ENCODE measurements around the gene SHISA3.

Gene SHISA3

GRCh38 chr4:42385516-42385915 is 11.8 kb upstream of the SHISA3 start:
- CTCF ChIA-PET = no interaction called here
- POLR2A ChIA-PET (ENCODE audit: low non-redundant PET) = no interaction called here
- TF ChIP-seq CTCF (conservative IDR thresholded peaks at IDR 0.05; ENCODE audit: low read depth) = no peak
- no peak for DNase-seq (ENCODE audit: low spot score)
- no peak overlapping the region for H3K27ac ChIP-seq

GRCh38 chr4:42390622-42391354 is 6.5 kb upstream of the SHISA3 start:
- H3K27ac ChIP-seq = no peak overlapping the region
- POLR2A ChIA-PET (ENCODE audit: low non-redundant PET) = no interaction called here
- CTCF ChIA-PET = no interaction called here
- DNase-seq (ENCODE audit: low spot score) = no peak
- no peak for TF ChIP-seq CTCF (conservative IDR thresholded peaks at IDR 0.05; ENCODE audit: low read depth)

- TF ChIP-seq CTCF (conservative IDR thresholded peaks at IDR 0.05; ENCODE audit: low read depth) = no peak
- POLR2A ChIA-PET (ENCODE audit: low non-redundant PET) = no interaction called here
- H3K27ac ChIP-seq = no peak overlapping the region
- no peak for DNase-seq (ENCODE audit: low spot score)
- CTCF ChIA-PET = no interaction called here
Measured at GRCh38 chr4:42391355-42391664, 6.0 kb upstream of the SHISA3 start.

- ChIA-PET POLR2A (ENCODE audit: low non-redundant PET) (no interaction called here), CTCF (no interaction called here)
- no peak for DNase-seq (ENCODE audit: low spot score)
- H3K27ac ChIP-seq = no peak overlapping the region
- TF ChIP-seq CTCF (conservative IDR thresholded peaks at IDR 0.05; ENCODE audit: low read depth) = no peak
Measured at GRCh38 chr4:42391981-42392380, 5.3 kb upstream of the SHISA3 start.

GRCh38 chr4:42392436-42392835 is 4.9 kb upstream of the SHISA3 start:
- CTCF ChIA-PET = no interaction called here
- POLR2A ChIA-PET (ENCODE audit: low non-redundant PET) = no interaction called here
- no peak overlapping the region for H3K27ac ChIP-seq
- no peak for TF ChIP-seq CTCF (conservative IDR thresholded peaks at IDR 0.05; ENCODE audit: low read depth)
- no peak for DNase-seq (ENCODE audit: low spot score)

- TF ChIP-seq CTCF (conservative IDR thresholded peaks at IDR 0.05; ENCODE audit: low read depth) = no peak
Measured at GRCh38 chr4:42395595-42395994, 1.7 kb upstream of the SHISA3 start.

More at GRCh38 chr4:42395595-42395994, 1.7 kb upstream of the SHISA3 start:
- DNase-seq (ENCODE audit: low spot score) = no peak
- ChIA-PET POLR2A (ENCODE audit: low non-redundant PET) (no interaction called here), CTCF (no interaction called here)
- H3K27ac ChIP-seq = no peak overlapping the region

All from RWPE1 (cell line).